NCI-H748 (cell line): Measurements from ENCODE around the gene ANKRD53.

Experiments used
- DNase-seq: peaks from one replicate; lab custom pipeline; 2025; ENCODE audit not compliant: unreplicated experiment; lab: John Stamatoyannopoulos, UW

ANKRD53 gene, protein sequence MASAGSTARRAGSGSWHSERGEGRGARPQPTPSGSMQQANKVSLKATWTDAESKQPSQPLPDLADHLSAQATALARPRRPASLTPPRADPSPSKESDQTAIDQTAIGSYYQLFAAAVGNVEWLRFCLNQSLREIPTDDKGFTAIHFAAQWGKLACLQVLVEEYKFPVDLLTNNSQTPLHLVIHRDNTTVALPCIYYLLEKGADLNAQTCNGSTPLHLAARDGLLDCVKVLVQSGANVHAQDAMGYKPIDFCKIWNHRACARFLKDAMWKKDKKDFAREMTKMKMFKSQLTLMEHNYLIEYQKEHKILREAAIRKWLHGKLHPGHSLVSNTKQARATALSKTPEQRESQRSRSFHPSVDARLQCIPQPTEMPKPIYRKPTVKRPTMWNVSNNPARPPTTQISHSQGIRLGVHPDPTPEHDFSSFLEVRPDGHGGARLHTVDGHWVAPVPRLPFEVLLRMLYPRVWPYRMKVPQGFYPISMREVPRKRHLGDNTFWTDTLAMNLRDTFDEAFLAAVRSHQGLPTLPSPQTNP

DNA sequence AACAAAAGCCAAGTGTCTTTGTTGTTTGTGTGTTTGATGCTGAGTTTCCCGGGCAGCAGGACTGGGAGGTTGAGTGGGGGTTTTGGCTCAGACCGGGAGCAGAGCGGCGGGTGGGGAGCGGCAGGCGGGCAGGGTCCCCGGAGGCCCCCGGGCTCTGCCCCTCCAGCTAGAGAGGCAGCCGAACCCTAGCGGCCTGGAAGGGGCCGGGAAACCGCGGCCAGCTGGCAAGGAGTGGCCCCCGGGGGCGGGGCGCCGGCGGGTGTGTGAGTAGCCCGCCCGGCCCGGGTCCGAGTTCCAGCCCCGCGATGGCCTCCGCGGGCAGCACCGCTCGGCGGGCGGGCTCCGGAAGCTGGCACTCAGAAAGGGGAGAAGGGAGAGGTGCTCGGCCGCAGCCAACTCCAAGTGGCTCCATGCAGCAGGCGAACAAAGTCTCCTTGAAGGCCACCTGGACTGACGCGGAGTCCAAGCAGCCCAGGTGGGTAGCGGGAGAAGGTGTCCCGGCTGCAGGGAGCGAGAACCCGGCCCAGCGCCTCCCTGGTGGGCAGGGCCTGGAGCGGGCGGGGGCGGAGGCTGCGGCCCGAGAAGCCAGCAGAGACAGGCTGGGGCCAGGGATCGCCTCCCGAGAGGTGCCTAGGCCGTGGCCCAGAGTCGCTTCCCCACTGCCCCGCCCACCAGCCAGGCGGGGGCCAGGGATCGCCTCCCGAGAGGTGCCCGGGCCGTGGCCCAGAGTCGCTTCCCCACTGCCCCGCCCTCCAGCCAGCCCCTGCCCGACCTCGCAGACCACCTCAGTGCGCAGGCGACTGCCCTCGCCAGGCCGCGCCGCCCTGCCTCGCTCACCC lies at the start of gene ANKRD53:
Gene ANKRD53 (plus strand): TSS at position 290 of the 839 bp plus-strand sequence. CDS start 16 bp downstream, at position 306.
- DNase-seq: peak; percentile 59

DNA sequence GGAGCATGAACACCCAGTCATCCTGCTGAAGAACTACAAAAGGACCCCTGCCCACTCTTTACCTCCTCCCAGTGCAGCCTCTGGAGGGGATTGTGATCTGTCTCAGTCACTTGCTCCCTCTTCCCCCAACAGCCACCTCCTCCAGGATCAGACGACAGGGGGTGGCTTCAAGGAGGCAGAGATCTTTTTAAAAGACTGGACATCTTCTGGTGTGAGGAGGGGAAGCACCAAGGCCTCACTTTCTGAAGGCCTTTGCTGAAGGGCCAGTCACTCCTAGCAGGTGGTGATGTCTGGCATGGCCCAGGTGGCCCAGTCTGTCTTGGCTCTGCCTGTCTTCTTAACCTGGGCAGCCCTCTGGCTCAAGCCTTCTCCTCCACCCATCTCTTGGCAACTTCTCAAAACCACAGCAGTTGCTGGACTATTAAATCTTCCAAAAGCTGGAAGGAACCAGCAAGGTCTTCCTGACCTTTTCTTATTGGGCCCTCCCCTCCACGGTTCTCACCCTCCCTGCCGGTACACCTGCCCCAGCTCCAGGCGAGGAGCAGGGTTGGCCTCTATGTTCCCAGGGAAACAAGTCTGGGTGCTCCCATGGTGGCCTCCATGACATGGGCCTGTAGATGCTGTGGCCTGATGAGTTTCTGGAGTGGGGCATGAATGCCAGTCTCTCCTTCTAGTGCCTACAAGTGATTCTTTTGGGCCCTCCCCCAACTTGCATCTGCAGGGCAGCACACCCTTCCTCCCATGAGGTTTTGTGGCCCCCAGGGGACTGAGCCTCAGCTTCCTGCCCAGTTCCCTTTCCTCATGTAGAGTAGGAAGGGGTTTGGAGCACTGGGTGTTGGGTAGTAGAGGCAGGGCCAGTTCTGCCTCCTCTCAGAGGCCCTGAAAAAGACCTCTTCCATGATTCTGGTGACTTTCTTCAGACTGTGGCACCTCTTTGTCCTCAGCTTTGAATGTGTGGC lies 47.8 kb upstream of the ANKRD53 start:
- DNase-seq: no peak

DNA sequence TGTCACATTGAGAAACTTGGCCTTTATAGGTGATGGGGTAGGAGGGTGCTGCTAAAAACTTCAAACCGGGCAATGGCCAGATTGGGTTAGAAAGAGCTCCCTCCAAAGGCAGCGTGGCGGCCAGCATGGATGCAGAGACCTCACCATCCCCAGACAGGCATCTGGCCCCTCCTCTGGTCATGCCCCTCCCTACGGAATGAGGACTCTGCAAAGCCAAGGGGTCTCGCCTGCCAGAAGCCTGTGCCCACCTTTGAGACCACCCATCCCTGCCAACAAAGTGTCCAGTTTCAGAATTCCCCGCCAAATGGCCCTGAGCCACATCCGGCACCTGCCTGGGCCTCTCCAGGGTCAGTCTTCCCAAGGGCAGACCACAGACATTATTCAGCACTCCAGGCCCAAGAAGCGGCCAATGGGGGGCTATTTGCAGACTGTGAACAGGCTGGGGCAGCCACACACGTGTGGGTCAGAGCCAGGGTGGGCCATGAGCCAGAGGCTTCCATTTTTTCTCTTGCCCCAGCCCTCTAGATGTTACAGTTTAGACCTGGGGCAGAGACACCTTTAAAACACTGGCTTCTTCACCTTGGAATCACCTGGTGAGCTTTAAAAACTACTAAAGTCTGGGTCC lies 46.9 kb upstream of the ANKRD53 start:
- DNase-seq: no peak

DNA sequence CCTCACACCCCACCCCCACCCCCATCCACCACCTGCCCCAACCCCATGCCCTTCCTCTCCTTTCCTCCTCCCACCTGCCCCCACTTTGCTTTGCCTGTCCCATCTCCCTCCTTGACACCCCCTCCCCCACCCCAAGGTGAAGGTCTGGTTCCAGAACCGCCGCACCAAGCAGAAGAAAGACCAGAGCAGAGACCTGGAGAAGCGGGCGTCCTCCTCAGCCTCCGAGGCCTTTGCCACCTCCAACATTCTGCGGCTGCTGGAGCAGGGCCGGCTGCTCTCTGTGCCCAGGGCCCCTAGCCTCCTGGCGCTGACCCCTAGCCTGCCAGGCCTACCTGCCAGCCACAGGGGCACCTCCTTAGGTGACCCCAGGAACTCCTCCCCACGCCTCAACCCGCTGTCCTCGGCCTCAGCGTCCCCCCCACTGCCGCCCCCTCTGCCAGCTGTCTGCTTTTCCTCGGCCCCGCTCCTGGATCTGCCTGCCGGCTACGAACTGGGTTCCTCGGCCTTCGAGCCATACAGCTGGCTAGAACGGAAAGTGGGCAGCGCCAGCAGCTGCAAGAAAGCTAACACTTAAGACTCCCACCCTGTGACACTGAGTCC lies 45.7 kb upstream of the ANKRD53 start:
- no peak for DNase-seq

DNA sequence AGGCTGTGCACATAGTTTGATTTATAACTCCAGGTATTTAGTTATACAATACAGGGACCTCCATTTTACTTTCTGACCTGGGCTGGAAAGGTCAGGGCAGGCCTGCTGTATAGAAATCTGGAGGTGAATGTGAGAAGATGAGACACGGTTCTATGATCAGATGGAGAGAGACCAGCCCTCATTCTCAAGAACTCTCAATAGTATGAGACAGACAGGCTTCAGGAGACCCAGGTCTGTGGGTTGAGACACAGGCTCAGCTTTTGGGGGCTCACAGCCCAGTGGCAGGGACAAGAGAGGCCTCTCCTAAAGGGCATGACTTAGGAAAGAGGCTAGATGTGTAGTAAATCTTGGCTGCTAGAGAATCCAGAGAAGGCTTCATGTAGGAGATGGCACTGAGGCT lies 43.4 kb upstream of the ANKRD53 start:
- DNase-seq: no peak

DNA sequence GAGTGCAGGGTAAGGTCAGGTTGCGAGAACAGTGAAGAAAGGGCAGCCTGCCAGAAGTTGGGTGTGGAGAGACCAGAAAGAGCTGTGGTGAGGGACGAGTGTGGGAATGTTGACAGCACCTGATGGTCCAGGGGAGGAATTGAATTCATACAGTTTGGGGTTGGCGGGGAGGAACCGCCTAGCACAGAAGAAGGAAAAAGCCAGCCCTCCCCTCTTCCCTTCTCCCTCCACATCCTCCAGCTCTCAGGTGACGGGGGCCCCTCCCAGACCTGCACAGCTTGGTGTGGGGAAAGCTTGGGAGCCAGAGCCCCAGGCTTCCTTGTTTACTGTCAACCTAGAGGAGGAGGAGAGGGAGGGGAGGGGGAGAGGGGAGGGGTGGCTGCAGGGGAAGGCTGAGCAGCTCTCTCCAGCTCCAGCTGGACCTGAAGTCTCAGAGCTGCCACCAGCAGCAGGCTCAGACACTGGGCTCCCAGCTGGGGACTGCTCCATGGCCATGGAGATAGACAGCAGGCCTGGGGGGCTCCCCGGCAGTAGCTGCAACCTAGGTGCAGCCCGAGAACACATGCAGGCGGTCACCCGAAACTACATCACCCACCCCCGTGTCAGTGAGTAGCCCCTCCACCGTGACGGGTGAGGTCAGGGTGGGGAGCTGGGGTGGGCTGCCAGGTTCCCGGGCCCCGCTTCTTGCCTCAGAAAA lies 42.8 kb upstream of the ANKRD53 start, which contains the start of gene ATP6V1B1:
Gene ATP6V1B1 (plus strand): TSS at position 433 of the 697 bp plus-strand sequence. CDS start 55 bp downstream, at position 488.
- peak; percentile 12 for DNase-seq

DNA sequence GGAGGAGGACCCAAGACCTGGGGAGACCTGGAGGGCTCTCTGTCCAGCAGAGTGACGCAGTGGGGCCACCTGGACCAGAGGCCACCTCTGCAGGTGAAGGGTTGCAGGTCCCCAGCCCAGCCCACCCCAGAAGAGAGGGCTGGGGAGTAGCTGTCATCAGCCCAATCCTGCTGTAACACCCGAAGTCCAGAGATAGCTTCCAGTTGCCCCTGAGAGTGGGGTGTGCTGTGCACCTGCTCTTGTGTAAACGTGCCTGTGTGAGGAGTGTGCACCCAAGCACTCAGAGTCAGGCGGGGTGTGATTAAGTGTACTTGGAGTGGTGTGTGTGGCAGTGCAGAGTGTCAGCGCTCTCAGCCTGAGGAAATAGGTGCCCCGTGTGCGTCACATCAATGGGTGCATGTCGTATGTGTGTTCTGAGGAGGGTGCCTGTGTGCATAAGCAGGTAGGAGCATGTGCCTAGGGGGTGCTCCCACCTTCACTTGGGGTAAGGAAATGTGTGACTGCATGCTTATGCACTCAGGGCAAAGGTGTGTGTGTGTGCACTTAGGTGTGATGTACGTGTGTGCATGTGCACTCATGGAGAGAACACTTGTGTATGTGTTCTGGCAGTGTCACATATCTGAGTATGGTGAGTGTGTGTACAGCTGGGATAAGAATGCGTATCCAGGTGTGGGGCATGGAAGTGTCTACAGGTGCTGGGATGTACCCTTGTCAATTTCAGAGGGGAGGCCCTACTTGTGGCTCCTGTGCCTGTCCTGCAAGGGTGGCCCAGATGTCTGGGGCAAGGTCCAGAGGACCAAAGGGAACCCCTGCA lies 42.1 kb upstream of the ANKRD53 start:
- DNase-seq: peak; percentile 2

DNA sequence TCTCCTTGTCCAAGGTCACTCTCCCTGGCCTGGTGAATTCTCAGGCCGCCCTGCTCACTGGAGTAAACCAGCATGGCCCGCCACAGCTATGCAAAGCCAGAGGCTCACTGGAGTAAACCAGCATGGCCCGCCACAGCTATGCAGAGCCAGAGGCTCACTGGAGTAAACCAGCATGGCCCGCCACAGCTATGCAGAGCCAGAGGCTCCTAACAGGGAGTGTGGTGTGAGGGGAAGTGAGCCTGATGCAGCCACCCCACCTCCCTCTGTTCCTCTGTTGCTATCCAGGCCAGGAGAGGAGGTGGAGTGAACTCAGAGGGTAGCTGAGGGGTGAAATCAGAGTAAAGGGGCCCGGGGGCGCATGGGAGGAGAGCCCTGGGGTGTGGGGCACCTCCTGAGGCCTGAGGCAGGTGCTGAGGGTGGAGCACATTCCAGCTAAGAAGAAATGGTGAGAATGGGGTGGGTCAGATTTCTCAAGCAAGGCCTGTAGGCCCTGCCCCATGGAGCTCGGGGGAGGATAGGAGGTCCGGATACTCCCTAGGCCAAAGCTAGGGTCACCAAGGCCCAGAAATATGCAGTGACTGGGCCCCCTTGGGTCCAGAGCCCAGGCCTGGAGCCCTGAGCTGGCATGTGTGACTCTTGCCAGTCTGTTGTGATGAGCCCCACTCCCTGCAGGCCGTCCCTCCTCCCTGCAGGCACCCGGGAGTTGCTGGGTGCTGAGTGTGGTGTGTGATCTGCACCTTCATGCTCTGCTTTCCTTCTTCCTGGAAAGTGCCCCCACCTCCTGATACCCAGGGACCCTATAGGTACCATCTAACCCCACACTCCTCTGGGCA lies 41.2 kb upstream of the ANKRD53 start:
- no peak for DNase-seq

DNA sequence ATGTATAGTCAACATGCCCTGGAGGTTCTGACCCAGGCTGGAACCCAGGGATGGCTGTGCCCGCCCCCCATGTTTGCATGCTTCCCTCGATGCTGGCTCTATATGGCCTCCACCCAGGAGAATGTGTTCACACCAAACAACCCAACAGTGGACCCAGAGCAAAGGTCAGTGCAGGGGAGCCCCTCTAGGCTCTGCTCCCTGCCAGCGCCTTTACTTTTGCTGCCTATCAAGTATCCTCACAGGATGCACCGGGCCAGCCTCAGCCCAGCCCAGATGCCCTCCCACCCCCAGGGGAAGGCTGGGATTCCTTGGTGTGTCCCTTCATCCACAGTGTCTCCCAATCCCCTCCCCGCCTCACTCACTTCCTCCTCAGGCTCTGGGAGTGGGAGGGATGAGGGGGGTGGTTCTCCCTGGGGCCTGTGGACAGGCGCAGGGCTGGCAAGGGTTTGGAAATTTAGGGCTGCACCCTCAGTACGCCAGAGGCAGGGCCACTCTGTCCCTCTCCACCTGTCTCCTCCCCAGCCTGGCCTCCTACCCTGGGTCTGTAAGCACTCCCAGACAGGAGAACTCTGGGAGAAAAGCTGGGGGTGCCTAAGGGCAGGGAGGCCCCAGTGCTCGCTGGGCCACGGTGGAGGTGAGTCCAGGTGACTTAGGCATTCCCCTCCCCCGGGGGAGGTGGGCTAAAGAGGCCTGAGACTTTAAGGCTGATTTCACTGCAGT lies 40.4 kb upstream of the ANKRD53 start:
- no peak for DNase-seq

DNA sequence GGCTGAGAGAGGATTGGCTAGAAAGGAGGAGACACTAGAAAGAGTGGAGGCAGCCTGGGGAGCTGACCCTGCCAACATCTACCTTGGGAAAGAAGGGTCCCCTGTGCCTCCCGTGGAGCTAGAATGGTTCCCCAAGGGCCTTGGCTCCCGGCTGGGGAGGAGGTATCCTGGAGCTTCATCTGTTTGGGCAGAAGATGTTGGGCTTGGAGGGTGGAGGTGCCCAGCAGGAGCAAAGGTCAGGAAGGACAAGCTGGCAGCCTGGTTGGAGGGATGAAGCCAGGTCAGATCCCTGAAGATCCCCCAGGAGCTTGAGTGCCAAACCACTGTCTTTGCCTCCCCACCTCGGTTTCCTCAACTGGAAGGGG lies 39.9 kb upstream of the ANKRD53 start:
- DNase-seq: no peak

DNA sequence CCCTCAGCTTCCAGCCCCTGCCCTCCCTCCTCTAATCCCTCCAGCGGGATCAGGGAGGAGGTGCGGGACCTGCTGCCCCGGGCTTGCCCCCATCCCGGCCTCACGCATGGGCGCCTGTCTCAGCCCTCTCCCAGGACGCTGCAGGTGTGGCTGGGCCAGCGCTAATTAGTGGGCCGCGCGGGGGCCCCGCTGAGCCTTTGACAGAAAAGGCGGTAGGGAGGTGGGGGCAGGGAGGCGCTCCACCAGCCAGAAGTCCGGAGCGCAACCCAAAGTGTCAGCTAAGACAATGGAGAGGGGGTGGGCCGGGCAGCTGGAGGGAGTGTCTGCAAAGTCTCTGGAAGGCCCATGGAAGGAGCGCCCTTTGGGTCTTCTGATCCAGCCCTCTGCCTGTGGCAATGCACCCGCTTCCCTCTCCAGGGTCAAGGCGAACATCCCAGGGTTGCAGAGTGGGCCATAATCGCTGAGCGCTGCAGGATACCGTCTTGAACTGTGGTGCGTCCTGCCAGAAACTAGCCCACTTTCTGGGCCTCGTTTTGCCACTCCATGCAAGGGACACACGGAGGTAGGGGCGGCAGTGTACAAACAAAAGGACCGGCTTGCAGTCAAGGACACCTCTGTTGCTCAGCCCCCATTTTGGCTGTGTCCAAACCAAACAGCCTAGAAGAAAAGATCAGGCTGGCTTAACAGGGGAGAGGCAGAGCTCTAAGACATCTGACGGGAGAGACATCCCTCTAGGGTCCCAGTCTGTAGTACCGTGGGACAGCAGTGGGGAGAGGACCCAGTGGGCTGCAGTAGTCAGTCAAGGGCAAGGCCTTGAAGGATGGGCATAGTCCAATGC lies 39.2 kb upstream of the ANKRD53 start:
- no peak for DNase-seq

DNA sequence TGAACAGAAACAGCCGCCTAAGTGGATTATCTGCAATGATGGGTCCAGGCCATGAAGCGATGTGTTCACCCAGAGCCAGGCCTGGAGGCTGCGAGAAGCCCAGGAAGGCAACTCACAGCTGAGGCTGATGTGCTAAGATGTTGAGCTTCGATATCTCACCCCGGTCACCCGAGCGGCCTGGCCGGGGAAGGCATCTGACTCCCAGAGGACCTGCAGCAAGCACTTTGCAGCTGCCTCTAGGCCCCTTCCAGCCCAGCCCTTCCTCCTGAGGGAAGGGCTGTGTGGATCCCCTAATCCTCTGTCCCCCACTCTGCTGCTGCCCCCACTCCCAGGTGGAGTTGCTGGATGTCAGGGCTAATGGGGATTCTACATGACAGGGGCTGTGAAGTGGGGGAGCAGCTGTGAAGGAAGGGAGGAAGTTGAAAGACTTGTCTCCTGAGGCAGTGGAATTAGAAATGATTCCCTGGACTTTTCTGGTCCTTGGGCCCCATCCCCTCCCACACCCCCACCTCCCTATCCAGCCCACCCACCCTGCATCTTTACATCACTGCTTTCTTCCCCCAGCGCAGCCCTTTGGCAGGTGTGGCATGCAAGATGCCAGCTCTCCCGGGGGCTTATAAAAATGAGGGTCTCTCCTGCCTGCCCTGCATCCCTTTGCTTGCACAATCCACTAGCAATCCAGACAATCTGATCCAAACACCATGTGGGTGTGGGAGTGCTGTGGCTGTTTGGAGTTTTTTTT lies 38.4 kb upstream of the ANKRD53 start:
- DNase-seq: no peak

DNA sequence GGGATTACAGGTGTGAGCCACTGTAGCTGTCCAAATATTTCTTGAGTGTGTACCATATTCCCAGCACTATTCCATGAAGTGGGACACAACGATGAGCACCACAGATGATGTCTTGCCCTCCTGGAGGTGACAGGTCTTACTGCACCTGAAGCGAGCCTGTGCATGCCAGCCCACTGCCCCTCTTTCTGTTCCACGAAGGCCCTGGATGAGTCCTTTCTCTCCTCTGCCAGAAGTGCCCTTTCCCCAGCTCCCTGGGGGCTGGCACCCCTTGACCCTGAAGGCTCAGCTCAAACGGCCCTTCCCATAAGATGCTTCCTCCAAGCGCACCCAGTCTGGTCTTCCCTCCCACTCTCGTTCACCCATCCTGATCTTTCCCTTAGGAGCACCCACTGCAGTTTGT lies 37.2 kb upstream of the ANKRD53 start:
- no peak for DNase-seq

DNA sequence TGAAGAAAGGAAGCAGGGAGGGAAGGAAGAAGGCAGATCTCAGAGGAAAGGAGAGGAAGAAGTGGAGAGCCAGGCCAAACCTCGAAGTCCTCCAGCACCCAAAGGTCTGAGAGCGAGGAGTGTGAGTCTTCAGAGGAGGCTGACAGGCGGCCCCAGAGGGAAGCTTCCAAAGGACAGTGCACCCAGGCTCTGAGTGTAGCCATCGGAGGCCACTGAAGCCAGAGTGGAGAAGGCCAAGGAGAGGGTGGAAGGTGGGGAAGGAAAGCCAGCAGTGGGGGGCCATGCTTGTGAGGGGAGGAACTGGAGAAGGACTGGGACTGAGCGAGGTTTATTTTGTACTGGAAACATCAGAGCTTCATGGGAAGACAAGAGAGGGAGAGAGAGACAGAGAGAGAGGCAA lies 36.7 kb upstream of the ANKRD53 start:
- DNase-seq: no peak
